HFFc6 (cell line): ENCODE data around the gene ATP4B. TPM values are rescaled to one million over a fixed set of nuclear protein-coding genes. Genes with fewer than 3 reads are reported as not detected.

ENCODE experiments used
- DNase-seq: peaks from one replicate; pipeline ENCODE4 v3.0.0-alpha.2; 2018
- H3K27ac Mint-ChIP-seq: 2 replicates; pipeline ENCODE4 v1.8.0; 2020; ENCODE audit warnings: mild to moderate bottlenecking, mixed read lengths
- H3K27me3 Mint-ChIP-seq: 2 replicates; pipeline ENCODE4 v1.8.0; 2021; ENCODE audit warnings: mild to moderate bottlenecking, moderate library complexity, mixed read lengths; ENCODE audit not compliant: insufficient read depth
- H3K36me3 Mint-ChIP-seq: 2 replicates; pipeline ENCODE4 v1.8.0; 2021; ENCODE audit warnings: low read depth, mixed read lengths
- H3K4me1 Mint-ChIP-seq: 2 replicates; pipeline ENCODE4 v1.8.0; 2020; ENCODE audit warnings: low read depth, mixed read lengths
- H3K4me3 Mint-ChIP-seq: 2 replicates; pipeline ENCODE4 v1.8.0; 2020; ENCODE audit warnings: mild to moderate bottlenecking, moderate library complexity, mixed read lengths
- H3K9me3 Mint-ChIP-seq: 2 replicates; pipeline ENCODE4 v1.8.0; 2020; ENCODE audit warnings: mild to moderate bottlenecking, mixed read lengths
- total RNA-seq, 6 experiments: library from RNA; stranded (reverse); fragmentation: NEBNext Ultra II Directional; extraction: Animal tissue kit (Norgen Biotek cat#: 25700); gene quantifications; 2 replicates in 1 of 6; 3 replicates in 5 of 6; pipeline ENCODE4 v1.2.3, GENCODE V29; 2021
- TF ChIP-seq, protein P1 (sequence below): fragments of 200-600 bp; sonication (generic); IDR thresholded peaks from 2 replicates; pipeline ENCODE4 v1.5.0; 2021; ENCODE audit warnings: antibody characterized with exemption, mild to moderate bottlenecking

ATP4B gene
- total RNA-seq, 6 experiments from 2014 or later, result not detected

DNA sequence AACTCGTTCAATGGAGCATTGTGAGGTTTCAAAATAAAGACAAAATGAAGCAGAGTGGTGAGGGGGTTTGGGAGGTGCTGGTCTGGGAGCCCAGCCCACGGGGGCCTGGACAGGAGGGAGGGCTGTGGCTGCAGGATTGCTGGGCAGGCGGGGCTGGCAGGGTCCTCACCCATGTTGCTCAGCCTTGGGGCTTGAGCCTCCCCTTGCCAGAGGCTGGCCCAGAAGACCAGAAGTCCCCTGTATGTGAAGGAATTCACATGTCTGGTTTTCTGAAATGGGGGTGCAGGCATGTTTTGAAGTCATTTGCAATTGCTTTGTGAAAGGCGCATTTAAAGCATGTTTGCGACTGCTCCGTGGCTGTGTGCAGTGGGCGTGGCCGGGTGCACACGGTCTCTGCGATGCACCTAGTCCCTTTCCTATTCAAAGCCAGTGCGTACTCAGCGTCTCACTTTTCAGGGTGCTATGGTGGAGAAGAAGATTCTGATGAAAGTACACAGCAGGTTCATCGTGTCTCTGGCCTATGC lies 11.3 kb upstream of the ATP4B start:
- Mint-ChIP-seq H3K4me1 (no peaks in the 10 kb centered on the region), H3K27ac (no peak overlapping the region), H3K9me3 (peaks cover 5% of the 10 kb centered on the region), H3K36me3 (no peaks in the 10 kb centered on the region), H3K4me3 (no peak overlapping the region), H3K27me3 (peaks cover 14% of the 10 kb centered on the region)
- TF ChIP-seq, protein P1, sequence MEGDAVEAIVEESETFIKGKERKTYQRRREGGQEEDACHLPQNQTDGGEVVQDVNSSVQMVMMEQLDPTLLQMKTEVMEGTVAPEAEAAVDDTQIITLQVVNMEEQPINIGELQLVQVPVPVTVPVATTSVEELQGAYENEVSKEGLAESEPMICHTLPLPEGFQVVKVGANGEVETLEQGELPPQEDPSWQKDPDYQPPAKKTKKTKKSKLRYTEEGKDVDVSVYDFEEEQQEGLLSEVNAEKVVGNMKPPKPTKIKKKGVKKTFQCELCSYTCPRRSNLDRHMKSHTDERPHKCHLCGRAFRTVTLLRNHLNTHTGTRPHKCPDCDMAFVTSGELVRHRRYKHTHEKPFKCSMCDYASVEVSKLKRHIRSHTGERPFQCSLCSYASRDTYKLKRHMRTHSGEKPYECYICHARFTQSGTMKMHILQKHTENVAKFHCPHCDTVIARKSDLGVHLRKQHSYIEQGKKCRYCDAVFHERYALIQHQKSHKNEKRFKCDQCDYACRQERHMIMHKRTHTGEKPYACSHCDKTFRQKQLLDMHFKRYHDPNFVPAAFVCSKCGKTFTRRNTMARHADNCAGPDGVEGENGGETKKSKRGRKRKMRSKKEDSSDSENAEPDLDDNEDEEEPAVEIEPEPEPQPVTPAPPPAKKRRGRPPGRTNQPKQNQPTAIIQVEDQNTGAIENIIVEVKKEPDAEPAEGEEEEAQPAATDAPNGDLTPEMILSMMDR, result no peak
- no peak for DNase-seq

DNA sequence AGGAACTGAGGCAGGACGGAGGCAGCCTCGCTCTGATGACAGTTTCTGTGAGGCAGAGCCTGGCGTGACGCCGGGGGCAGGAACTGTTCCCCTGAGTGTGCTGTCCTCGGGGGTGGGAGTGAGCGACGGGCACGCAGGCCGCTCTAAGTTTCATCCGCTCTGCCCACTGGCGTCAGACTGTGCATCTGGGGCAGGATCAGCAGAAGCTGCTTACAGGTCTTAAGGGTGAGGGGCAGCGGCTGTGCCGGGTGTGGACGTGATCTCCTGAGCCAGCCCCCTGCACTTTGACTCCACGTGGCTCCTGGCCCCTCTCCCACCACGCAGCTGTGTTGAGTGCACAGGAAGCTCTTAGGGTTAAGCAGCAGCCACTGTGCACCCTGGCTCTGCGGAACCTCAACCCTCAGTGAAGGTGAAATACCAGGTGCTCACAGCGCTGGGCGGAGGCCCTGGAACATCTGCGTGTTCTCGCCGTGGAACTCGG lies 10.5 kb upstream of the ATP4B start:
- no peaks in the 10 kb centered on the region for H3K4me1 Mint-ChIP-seq
- H3K4me3 Mint-ChIP-seq, result no peak overlapping the region
- H3K27me3 Mint-ChIP-seq, result peaks cover 16% of the 10 kb centered on the region
- TF ChIP-seq, protein P1, result no peak
- H3K9me3 Mint-ChIP-seq, result peaks cover 5% of the 10 kb centered on the region
- no peaks in the 10 kb centered on the region for H3K36me3 Mint-ChIP-seq
- H3K27ac Mint-ChIP-seq, result no peak overlapping the region
- no peak for DNase-seq

DNA sequence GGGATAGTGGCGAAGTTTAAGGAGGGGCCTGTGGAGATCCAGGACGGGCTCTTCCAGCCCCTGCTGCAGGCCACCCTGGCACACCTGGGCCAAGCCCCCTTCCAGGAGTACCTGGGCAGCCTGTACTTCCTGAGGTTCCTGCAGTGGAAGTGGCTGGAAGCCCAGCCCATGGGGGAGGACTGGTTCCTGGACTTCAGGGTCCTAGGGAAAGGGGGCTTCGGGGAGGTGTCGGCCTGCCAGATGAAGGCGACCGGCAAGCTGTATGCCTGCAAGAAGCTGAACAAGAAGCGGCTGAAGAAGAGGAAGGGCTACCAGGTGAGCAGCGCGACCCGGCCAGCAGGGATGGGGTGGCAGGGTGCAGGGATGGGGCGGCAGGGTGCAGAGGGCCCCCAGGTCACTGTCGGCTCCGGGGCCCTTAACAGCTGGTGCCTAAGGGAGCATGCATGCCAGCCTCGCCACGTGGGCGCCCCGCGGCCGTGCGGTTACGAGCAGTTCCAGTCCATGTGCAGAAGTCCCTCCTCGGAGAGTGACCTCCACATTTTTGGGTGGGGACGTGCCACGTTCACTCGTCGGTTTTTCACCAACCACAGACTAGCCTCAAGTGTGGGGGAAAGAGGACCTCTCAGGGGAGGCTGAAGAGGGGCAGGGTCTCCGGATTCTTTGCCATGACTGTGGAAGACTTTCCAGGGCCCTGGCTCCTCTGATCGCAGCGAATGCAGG lies 9.9 kb upstream of the ATP4B start:
- TF ChIP-seq, protein P1, result no peak
- peaks cover 5% of the 10 kb centered on the region for H3K9me3 Mint-ChIP-seq
- no peak for DNase-seq
- H3K4me3 Mint-ChIP-seq, result no peak overlapping the region
- H3K27ac Mint-ChIP-seq, result no peak overlapping the region
- H3K27me3 Mint-ChIP-seq, result peaks cover 16% of the 10 kb centered on the region
- H3K36me3 Mint-ChIP-seq, result no peaks in the 10 kb centered on the region
- no peaks in the 10 kb centered on the region for H3K4me1 Mint-ChIP-seq

DNA sequence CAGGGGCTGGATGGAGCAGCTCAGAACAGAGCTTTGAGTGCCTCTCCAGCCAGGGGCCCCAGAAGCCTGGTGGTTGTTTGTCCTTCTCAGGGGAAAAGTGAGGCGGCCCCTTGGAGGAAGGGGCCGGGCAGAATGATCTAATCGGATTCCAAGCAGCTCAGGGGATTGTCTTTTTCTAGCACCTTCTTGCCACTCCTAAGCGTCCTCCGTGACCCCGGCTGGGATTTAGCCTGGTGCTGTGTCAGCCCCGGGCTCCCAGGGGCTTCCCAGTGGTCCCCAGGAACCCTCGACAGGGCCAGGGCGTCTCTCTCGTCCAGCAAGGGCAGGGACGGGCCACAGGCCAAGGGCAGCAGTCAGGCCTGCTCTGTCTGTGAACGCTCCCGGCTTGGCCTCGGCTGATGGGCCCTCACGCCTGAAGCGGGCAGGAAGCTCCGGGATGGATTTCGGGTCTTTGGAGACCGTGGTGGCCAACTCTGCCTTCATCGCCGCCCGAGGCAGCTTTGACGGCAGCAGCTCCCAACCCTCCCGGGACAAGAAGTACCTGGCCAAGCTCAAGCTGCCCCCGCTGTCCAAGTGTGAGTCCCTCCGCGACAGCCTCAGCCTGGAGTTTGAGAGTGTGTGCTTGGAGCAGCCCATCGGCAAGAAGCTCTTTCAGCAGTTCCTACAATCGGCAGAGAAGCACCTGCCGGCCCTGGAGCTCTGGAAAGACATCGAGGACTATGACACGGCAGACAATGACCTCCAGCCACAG lies 9.1 kb upstream of the ATP4B start, which contains the start of gene GRK1:
TSS of gene GRK1 (plus strand) at position 269 of the 751 bp plus-strand sequence. CDS start at position 437, 168 bp downstream.
- Mint-ChIP-seq H3K27me3 (peaks cover 16% of the 10 kb centered on the region), H3K27ac (no peak within 1 kb of the TSS), H3K9me3 (peaks cover 8% of the 10 kb centered on the region), H3K4me1 (no peaks in the 10 kb centered on the region), H3K4me3 (no peak within 1 kb of the TSS), H3K36me3 (no peaks in the 10 kb centered on the region; the same call in 1 of the 2 replicates)
- no peak for DNase-seq
- TF ChIP-seq, protein P1, result no peak

DNA sequence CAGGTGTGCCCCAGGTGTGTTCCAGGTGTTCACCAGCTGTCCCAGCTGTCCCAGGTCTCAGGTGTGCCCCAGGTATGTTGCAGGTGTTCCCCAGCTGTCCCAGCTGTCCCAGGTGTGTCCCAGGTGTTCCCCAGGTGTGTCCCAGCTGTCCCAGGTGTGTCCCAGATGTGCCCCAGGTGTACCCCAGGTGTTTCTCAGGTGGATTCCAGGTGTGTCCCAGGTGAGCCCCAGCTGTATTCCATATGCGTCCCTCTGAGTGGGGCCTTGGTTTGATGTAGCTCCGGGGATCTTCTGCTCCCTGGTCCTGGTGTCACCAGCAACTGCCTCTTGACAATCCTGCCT lies 8.3 kb upstream of the ATP4B start:
- TF ChIP-seq, protein P1, result no peak
- Mint-ChIP-seq H3K4me1 (no peaks in the 10 kb centered on the region), H3K9me3 (peaks cover 17% of the 10 kb centered on the region), H3K4me3 (no peak overlapping the region), H3K36me3 (peaks cover 2% of the 10 kb centered on the region), H3K27ac (no peak overlapping the region), H3K27me3 (peaks cover 16% of the 10 kb centered on the region)
- no peak for DNase-seq
